KBM-7 (cell line): ENCODE results near the gene TSEN34.
A peak's percentile ranks its signal among the peaks of the same experiment; 100 is the strongest.
"Not testable (repeated sequence)": the region's sequence is repeated elsewhere in the genome, so short reads cannot be mapped to it uniquely, and the experiment has no call there.

Source experiments
- DNase-seq: peaks from one replicate; pipeline ENCODE4 v3.0.0-alpha.2; 2015
- in situ Hi-C: fragments of 300-500 bp; cut with MboI; formaldehyde crosslinking; loops from 2 replicates; pipeline ENCODE4 v1.14.3; 2020; ENCODE audit warnings: low sequenced_read_pairs, low pct_unique_long_range_greater_than_20kb, mixed read lengths

The TSEN34 gene

GRCh38 chr19:54181894-54182293, 9.2 kb upstream of the TSEN34 start:
- DNase-seq, in situ Hi-C loops: not testable (repeated sequence)

- in situ Hi-C loops = no loop called here
- DNase-seq = no peak
Observed at GRCh38 chr19:54183431-54183830, 7.7 kb upstream of the TSEN34 start.

GRCh38 chr19:54186351-54186750, 4.8 kb upstream of the TSEN34 start:
- in situ Hi-C loops = no loop called here
- no peak for DNase-seq

GRCh38 chr19:54186934-54187381, 4.2 kb upstream of the TSEN34 start:
- DNase-seq = no peak
- in situ Hi-C loops = no loop called here

GRCh38 chr19:54188215-54188871, 2.8 kb upstream of the TSEN34 start:
- in situ Hi-C loops = no loop called here

GRCh38 chr19:54189145-54189734, 1.9 kb upstream of the TSEN34 start, which contains the start of gene MBOAT7:
Gene MBOAT7 (minus strand): TSS chr19:54189580. CDS start chr19:54188508, 1,072 bp downstream.
- in situ Hi-C loops = no loop called here

More at GRCh38 chr19:54188215-54188871, 2.8 kb upstream of the TSEN34 start:
- peak; percentile 93 for DNase-seq

GRCh38 chr19:54189735-54190502, 1.2 kb upstream of the TSEN34 start:
- in situ Hi-C loops = no loop called here
- DNase-seq = peak; percentile 100

More at GRCh38 chr19:54189145-54189734, 1.9 kb upstream of the TSEN34 start, which contains the start of gene MBOAT7:
- no peak for DNase-seq

- DNase-seq = peak; percentile 100
- in situ Hi-C loops = no loop called here
Observed at GRCh38 chr19:54190503-54191010, 551 bp upstream of the TSEN34 start.

GRCh38 chr19:54191811-54192453, 824 bp downstream of the TSEN34 start:
- in situ Hi-C loops = no loop called here
- no peak for DNase-seq

GRCh38 chr19:54193011-54193410, 1.9 kb downstream of the TSEN34 start:
- no peak for DNase-seq
- in situ Hi-C loops = no loop called here

GRCh38 chr19:54194463-54194862, 3.4 kb downstream of the TSEN34 start:
- DNase-seq, in situ Hi-C loops: not testable (repeated sequence)

- DNase-seq = no peak
- in situ Hi-C loops = no loop called here
Observed at GRCh38 chr19:54196536-54196935, 5.4 kb downstream of the TSEN34 start.

GRCh38 chr19:54197121-54197520, 6.0 kb downstream of the TSEN34 start:
- in situ Hi-C loops = no loop called here
- no peak for DNase-seq

- in situ Hi-C loops = no loop called here
- DNase-seq = no peak
Observed at GRCh38 chr19:54199401-54199800, 8.3 kb downstream of the TSEN34 start.

- in situ Hi-C loops = no loop called here
- DNase-seq = no peak
Observed at GRCh38 chr19:54201172-54201701, 10.1 kb downstream of the TSEN34 start.

- DNase-seq = no peak
- in situ Hi-C loops = no loop called here
Observed at GRCh38 chr19:54201980-54202379, 10.9 kb downstream of the TSEN34 start.

GRCh38 chr19:54203151-54203611, 12.1 kb downstream of the TSEN34 start:
- in situ Hi-C loops = no loop called here
- DNase-seq = no peak

GRCh38 chr19:54204767-54205468, 13.8 kb downstream of the TSEN34 start:
- in situ Hi-C loops = no loop called here
- no peak for DNase-seq
